Measurements from ENCODE around the gene AP2A2.

DNA sequence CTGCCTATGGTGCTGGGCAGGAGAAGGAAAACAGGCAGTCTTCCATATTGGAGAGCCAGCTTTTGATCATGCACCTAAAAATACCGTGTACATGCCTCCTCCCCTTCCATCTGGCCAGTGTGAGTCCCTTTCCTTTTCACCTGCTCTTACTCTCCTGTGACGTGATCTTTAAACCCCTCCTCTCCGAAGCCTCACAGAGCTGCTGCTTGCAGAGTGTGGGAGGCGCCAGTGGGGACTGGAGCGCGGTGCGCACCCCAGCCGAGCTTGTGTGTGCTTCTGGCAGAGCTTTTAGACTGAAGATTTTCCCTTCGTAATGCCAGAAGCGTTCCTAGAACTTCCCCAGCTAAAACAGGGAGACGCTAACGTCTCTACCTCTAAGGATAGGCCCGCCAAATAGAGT is 81.1 kb downstream of the AP2A2 start:
- TF ChIP-seq, protein P1, sequence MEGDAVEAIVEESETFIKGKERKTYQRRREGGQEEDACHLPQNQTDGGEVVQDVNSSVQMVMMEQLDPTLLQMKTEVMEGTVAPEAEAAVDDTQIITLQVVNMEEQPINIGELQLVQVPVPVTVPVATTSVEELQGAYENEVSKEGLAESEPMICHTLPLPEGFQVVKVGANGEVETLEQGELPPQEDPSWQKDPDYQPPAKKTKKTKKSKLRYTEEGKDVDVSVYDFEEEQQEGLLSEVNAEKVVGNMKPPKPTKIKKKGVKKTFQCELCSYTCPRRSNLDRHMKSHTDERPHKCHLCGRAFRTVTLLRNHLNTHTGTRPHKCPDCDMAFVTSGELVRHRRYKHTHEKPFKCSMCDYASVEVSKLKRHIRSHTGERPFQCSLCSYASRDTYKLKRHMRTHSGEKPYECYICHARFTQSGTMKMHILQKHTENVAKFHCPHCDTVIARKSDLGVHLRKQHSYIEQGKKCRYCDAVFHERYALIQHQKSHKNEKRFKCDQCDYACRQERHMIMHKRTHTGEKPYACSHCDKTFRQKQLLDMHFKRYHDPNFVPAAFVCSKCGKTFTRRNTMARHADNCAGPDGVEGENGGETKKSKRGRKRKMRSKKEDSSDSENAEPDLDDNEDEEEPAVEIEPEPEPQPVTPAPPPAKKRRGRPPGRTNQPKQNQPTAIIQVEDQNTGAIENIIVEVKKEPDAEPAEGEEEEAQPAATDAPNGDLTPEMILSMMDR (conservative IDR thresholded peaks at IDR 0.05; ENCODE audit: low read length) = no peak
- no peak for TF ChIP-seq EZH2phosphoT487 (IDR thresholded peaks at IDR 0.05; ENCODE audit: borderline replicate concordance, low read depth, low read length)

Measured in OCI-LY7 (cell line).